Esophagus (tissue), 2 donors: ENCODE data around the gene PLEKHM3. TPM values are rescaled to one million over a fixed set of nuclear protein-coding genes. Genes with fewer than 3 reads are reported as not detected.

Experiments used
- H3K27ac ChIP-seq, 2 donors: one replicate each; pipeline ENCODE4 v1.5.1; 2013; ENCODE audit warnings: low read depth in 2 of 2, mild to moderate bottlenecking in 2 of 2, inconsistent platforms in 1 of 2, low read length in 1 of 2, moderate library complexity in 1 of 2
- H3K27me3 ChIP-seq, 2 donors: one replicate each; pipeline ENCODE4 v1.6.1; 2013; ENCODE audit warnings: low read length in 2 of 2, control low read depth in 1 of 2, mild to moderate bottlenecking in 1 of 2; ENCODE audit not compliant: insufficient read depth in 2 of 2, control insufficient read depth in 1 of 2
- H3K36me3 ChIP-seq, 2 donors: one replicate each; pipeline ENCODE4 v1.6.1; 2013; ENCODE audit warnings: low read length in 1 of 2; ENCODE audit not compliant: control insufficient read depth in 2 of 2, insufficient read depth in 2 of 2
- H3K4me1 ChIP-seq, 2 donors: one replicate each; pipeline ENCODE4 v1.6.1; 2013; ENCODE audit warnings: low read length in 1 of 2; ENCODE audit not compliant: control insufficient read depth in 2 of 2, insufficient read depth in 2 of 2
- H3K4me3 ChIP-seq, 2 donors: one replicate each; pipeline ENCODE4 v1.5.1; 2013; ENCODE audit warnings: low read length in 2 of 2, mild to moderate bottlenecking in 2 of 2, low read depth in 1 of 2, moderate library complexity in 1 of 2
- H3K9me3 ChIP-seq, 2 donors: one replicate each; pipeline ENCODE4 v1.6.1; 2013; ENCODE audit warnings: mild to moderate bottlenecking in 2 of 2, low read depth in 1 of 2, low read length in 1 of 2, moderate library complexity in 1 of 2; ENCODE audit not compliant: control insufficient read depth in 2 of 2, insufficient read depth in 1 of 2
- WGBS, 2 donors: extraction: QIAGEN DNeasy Blood & Tissue Kit; methylation state at CpG; one replicate each; pipeline ENCODE4 v1.1.7; 2013; 5-methylcytosine and 5-hydroxymethylcytosine counted together
- polyA plus RNA-seq, 2 donors: library from polyadenylated mRNA; stranded (reverse); fragments of 200-250 nt; gene quantifications; one replicate each; pipeline ENCODE4 v1.2.3, GENCODE V29; 2013
- donor health status: healthy with polysubstance abuse.
- donor health status: Bipolar disorder and iron deficiency.

PLEKHM3 gene
- polyA plus RNA-seq, 2 donors, result 1.7 to 1.9 TPM

GRCh38 chr2:207934720-207935119 lies 90.6 kb downstream of the PLEKHM3 start:
- no peaks in the 10 kb centered on the region for H3K9me3 ChIP-seq
- H3K4me1 ChIP-seq, result no peaks in the 10 kb centered on the region
- 93% methylated on average over 7 of the region's 7 CpGs for WGBS, 2 donors
- no peak overlapping the region for H3K27ac ChIP-seq
- H3K36me3 ChIP-seq, result peaks cover 0 to 3% of the 10 kb centered on the region in 2 donors
- H3K4me3 ChIP-seq, result no peak overlapping the region
- no peaks in the 10 kb centered on the region for H3K27me3 ChIP-seq

GRCh38 chr2:207933396-207934065 lies 91.8 kb downstream of the PLEKHM3 start:
- H3K4me1 ChIP-seq, result no peaks in the 10 kb centered on the region
- H3K27me3 ChIP-seq, result no peaks in the 10 kb centered on the region
- H3K27ac ChIP-seq, result no peak overlapping the region
- no peaks in the 10 kb centered on the region for H3K9me3 ChIP-seq
- no peak overlapping the region for H3K4me3 ChIP-seq
- 91 to 93% methylated on average over 9 of the region's 9 CpGs for WGBS, 2 donors
- peaks cover 0 to 3% of the 10 kb centered on the region in 2 donors for H3K36me3 ChIP-seq

GRCh38 chr2:207932106-207932505 lies 93.2 kb downstream of the PLEKHM3 start:
- no peak overlapping the region for H3K27ac ChIP-seq
- H3K4me1 ChIP-seq, result no peaks in the 10 kb centered on the region
- peaks cover 0 to 3% of the 10 kb centered on the region in 2 donors for H3K36me3 ChIP-seq
- no peaks in the 10 kb centered on the region for H3K9me3 ChIP-seq
- H3K4me3 ChIP-seq, result no peak overlapping the region
- 90 to 91% methylated on average over 1 of the region's 1 CpG for WGBS, 2 donors
- no peaks in the 10 kb centered on the region for H3K27me3 ChIP-seq

GRCh38 chr2:207930747-207931146 lies 94.6 kb downstream of the PLEKHM3 start:
- H3K27ac ChIP-seq, result no peak overlapping the region
- no peaks in the 10 kb centered on the region for H3K9me3 ChIP-seq
- H3K27me3 ChIP-seq, result no peaks in the 10 kb centered on the region
- peaks cover 0 to 3% of the 10 kb centered on the region in 2 donors for H3K36me3 ChIP-seq
- WGBS, 2 donors, result 58 to 66% methylated on average over 29 of the region's 29 CpGs
- H3K4me1 ChIP-seq, result no peaks in the 10 kb centered on the region
- no peak overlapping the region for H3K4me3 ChIP-seq

- no peak overlapping the region for H3K27ac ChIP-seq
- H3K36me3 ChIP-seq, result no peaks in the 10 kb centered on the region
- 89 to 95% methylated on average over 3 of the region's 3 CpGs for WGBS, 2 donors
- no peak overlapping the region for H3K4me3 ChIP-seq
- H3K4me1 ChIP-seq, result no peaks in the 10 kb centered on the region
- no peaks in the 10 kb centered on the region for H3K9me3 ChIP-seq
- H3K27me3 ChIP-seq, result no peaks in the 10 kb centered on the region
Measured at GRCh38 chr2:207929923-207930322, 95.4 kb downstream of the PLEKHM3 start.

- Histone ChIP-seq H3K4me1 (no peaks in the 10 kb centered on the region), H3K27ac (no peak overlapping the region), H3K4me3 (no peak overlapping the region), H3K27me3 (no peaks in the 10 kb centered on the region), H3K36me3 (no peaks in the 10 kb centered on the region), H3K9me3 (no peaks in the 10 kb centered on the region)
Measured at GRCh38 chr2:207928079-207928478, 97.2 kb downstream of the PLEKHM3 start.

GRCh38 chr2:207926989-207927300 lies 98.4 kb downstream of the PLEKHM3 start:
- WGBS, 2 donors, result 78% methylated on average over 4 of the region's 4 CpGs
- H3K36me3 ChIP-seq, result no peaks in the 10 kb centered on the region
- no peak overlapping the region for H3K4me3 ChIP-seq
- H3K9me3 ChIP-seq, result no peaks in the 10 kb centered on the region
- no peaks in the 10 kb centered on the region for H3K27me3 ChIP-seq
- H3K4me1 ChIP-seq, result no peaks in the 10 kb centered on the region
- H3K27ac ChIP-seq, result no peak overlapping the region

- Histone ChIP-seq H3K36me3 (no peaks in the 10 kb centered on the region), H3K27me3 (no peaks in the 10 kb centered on the region), H3K4me3 (no peak overlapping the region), H3K9me3 (no peaks in the 10 kb centered on the region), H3K4me1 (no peaks in the 10 kb centered on the region), H3K27ac (peak overlapping the region; percentile 27 to 55)
- 57 to 64% methylated on average over 13 of the region's 13 CpGs for WGBS, 2 donors
Measured at GRCh38 chr2:207926133-207926988, 99.0 kb downstream of the PLEKHM3 start.

GRCh38 chr2:207925601-207926000 lies 99.7 kb downstream of the PLEKHM3 start:
- Histone ChIP-seq H3K27me3 (no peaks in the 10 kb centered on the region), H3K9me3 (no peaks in the 10 kb centered on the region), H3K4me3 (no peak overlapping the region), H3K27ac (no peak overlapping the region), H3K36me3 (no peaks in the 10 kb centered on the region), H3K4me1 (no peaks in the 10 kb centered on the region)
- 85 to 91% methylated on average over 8 of the region's 8 CpGs for WGBS, 2 donors

- Histone ChIP-seq H3K27ac (no peak overlapping the region), H3K27me3 (no peaks in the 10 kb centered on the region), H3K4me1 (no peaks in the 10 kb centered on the region), H3K4me3 (no peak overlapping the region), H3K36me3 (no peaks in the 10 kb centered on the region), H3K9me3 (no peaks in the 10 kb centered on the region)
Measured at GRCh38 chr2:207921606-207922005, 103.7 kb downstream of the PLEKHM3 start.
